ENCODE measurements around the gene MTUS2.

MTUS2 gene

DNA sequence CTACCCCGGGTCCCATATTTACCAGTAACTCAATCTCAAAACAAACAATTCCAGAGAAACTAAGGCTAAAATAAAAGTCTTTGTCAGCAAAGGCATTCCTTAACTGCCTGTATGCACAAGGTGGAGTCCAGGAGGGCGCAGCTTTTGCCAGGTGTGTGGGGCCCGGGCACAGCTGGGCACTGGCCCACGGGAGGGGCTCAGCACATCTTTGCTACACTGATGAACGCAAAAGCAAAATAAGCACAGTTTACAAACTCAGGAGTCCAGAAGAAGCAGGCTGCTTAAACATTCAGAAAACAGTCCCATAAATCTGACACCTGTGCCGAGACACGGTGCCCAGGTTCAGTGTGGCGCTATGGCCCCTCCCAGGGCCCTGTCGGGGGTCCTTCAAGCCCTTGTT, 704.5 kb downstream of the MTUS2 start:
- no peak for DNase-seq (ENCODE audit: low read depth in 2 of 2)

DNA sequence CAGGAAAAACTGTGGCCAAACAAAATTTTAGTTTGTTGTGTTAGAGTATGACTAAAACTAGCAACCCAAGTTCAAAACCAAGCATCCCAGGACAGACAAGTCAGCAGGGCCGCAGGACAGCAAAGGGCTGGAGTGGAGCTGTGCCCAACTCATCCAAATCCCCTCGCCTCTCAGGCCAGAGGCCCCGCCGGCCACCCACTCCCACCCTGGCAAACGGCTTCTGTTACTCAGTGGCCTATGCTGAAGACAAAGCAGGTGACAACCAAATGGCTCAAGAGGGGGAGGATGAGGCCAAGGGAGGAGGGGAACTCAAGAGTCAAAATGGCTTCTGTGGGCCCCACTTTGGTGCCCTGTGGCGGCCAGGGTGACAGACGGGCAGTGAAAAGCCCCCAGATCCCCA, 705.6 kb downstream of the MTUS2 start:
- DNase-seq (ENCODE audit: low read depth in 2 of 2): no peak

DNA sequence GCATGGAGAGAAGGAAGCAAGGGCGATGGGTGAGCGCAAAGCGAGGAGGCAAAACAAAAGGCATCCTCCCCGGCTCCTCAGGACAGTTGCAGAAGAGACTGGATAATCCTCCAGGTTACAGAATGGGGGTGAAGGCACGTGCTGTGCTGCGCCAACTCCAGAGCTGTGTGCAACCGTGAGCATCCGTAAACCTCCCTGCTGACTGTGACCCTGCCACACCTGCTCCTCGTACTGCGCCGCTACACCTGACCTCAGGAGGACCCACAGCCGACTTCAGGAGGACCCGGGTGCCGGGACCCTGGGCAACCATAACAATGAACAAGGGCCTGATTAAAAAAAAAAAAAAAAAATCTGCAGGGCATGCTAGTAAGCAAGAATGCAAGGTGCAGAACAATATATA, 706.6 kb downstream of the MTUS2 start:
- no peak for DNase-seq (ENCODE audit: low read depth in 2 of 2)

DNA sequence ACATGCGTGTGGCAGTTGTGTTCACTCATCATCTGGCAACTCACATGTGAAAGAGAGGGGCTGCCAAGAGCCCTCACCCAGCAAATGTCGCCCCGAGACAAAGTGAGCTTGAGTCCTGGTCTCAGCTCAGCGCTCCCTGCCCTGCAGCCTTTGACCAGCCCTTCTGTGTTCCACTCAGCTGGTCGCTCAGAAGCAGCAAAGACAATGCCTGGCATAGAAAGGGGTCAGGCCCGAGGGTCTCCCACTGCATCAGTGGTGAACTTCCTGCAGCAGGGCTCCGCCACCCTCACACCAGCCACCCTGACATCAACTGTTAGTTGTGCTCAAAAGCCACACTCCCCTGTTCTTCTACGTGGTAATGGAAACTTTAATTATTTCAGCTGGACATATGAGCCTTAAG, 707.4 kb downstream of the MTUS2 start:
- DNase-seq (ENCODE audit: low read depth in 2 of 2): no peak

DNA sequence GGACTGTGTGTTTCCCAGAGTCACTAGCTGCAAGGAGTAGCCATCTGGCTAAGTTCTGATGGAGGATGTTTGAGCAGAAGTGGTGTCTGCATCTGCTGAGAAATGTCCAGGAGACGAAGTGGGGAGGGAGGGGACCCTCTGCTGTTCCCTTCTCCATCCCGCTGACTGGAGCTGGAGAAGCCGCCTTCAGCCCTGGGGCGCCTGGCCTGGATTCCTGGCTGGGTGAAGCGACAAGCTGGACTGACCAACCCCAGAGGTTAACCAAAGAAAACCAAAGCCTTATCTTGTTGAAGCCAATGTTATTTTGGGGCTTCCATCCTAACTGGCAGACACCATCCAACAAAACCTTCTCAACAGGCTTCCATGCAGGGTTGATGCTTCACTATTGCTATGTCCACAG, 707.8 kb downstream of the MTUS2 start:
- no peak for DNase-seq (ENCODE audit: low read depth in 2 of 2)

DNA sequence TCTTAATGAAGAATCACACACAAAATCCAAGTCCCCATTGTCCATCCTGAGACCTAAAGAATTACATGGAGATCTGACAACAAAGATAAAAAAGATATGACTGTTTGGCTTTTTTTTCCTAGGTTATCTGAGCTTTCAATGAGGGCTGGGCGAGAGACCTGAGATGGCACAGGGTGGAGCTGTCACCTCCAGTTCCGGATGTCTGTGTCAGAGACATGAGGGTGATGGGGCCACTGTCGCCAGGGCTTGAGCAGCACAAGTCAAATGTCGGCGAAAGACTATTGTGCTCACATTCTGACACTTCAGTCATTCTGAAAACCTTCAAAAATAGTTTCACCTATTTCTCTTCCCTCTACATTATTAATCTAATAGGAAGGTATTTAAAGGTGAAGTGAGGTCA, 709.6 kb downstream of the MTUS2 start:
- DNase-seq (ENCODE audit: low read depth in 2 of 2): no peak

DNA sequence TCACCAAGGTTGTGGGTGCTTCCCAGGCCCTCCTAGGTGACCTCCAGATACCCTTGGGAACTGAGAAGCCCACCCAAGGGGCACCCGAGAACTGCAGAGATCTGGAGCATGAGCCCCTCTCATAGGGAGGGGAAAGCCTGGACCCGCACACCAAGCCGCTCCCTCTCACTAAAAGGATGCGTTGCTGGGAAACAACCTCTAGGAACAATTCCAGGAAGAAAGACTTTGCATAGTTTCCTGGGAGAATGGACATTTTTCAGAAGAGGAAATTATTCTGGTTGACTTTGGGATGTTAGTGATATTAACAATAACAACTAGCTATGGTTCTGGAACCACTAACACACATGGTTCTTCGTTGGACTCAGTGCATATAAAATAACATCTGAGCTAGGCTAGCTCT, 710.8 kb downstream of the MTUS2 start:
- DNase-seq (ENCODE audit: low read depth in 2 of 2): no peak

DNA sequence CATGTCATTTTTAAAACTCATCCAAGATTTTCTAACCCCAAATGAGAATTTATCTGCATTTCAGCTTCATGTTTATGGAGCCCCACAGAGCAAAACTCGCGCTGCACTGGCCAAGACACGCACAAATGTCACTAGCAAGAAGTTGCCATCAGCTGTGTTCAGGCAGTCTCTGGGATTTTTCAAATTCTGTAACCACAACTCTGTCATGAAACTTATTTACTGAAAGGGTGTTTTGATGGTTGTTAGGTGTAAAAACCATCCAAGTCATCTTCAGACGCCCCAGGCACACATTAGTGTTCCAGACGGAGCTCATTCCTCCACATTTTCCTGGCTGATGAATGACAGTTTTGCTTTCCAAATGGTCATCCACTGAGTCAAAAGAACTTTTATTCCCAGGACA, 712.0 kb downstream of the MTUS2 start:
- DNase-seq (ENCODE audit: low read depth in 2 of 2): no peak

DNA sequence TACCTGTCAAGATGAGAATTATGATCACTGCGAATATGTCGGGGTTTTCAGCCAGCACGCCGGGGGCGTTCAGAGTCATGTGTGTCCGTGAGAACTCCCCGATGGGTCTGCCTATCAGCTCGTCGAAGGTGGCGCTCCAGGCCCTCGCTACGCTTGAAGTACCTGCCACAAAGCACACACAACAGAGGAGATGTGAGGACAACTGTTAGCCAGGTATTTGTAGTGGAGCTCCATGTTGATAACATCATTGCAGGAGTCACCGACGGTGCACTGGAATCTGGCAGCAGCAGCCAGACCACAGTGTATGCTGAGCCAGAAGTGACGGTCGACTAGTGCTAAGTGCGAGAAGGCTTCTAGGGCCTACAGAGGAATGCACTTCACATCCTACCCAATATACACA, 712.7 kb downstream of the MTUS2 start:
- DNase-seq (ENCODE audit: low read depth in 2 of 2): no peak

DNA sequence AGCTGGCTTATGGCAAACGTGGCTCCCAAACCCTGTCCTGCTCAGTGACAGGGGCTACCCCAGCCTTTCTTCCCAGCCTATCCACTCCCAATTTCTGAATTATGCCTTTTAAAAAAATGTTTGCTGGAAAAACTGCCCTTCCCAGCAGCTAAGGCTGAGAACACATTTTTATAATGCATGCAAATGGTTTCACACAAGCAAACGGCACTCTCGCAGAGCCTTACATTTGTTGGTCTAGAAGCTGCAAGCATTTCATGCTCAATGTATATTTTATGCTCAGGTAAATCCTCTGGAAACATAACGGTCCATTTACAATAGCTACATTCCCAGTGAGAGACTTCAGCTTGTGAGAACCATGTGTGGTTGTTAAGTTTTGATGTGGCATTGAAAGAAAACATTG, 713.9 kb downstream of the MTUS2 start:
- DNase-seq (ENCODE audit: low read depth in 2 of 2): no peak

DNA sequence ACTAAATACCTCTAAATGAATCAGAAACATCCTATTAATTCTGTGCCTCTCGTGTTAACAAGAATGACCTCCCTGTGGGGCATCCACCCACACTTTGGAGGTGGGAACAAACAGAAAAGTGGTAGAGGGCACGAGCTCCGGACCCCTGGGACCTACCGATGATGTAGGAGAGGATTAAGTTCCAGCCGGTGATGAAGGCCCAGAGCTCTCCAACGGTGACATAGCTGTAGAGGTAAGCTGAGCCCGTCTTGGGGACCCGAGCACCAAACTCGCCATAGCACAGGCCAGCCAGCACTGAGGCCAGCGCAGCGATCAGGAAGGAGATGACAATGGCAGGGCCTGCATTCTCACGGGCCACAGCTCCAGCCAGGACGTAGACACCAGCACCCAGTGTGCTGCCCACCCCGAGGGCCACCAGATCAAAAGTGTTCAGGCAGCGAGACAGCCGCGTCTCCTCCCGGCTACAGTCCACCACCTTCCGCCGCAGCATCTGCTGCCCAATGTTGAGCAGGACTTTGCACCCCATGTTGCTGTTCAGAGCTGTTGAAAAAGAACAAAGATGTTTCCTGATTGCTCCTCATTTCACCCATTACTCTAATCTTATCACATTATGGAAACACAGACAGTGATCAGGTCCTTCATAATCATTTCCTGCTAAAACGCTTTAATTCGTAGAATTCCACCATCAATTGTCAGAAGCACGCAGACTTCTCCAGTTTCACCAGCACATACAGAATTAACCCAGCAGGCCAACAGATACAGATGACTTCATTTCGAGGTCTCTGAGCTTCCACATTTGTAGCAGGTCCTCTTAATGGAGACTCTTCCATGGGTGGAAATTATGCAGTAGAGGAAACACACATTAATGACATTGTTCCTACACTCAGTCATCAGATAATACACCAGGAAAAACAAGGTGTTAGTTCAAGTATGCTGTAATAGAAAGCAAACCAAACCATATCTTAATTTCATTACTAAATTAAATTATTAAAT, 715.8 kb downstream of the MTUS2 start:
- no peak for DNase-seq (ENCODE audit: low read depth in 2 of 2)

DNA sequence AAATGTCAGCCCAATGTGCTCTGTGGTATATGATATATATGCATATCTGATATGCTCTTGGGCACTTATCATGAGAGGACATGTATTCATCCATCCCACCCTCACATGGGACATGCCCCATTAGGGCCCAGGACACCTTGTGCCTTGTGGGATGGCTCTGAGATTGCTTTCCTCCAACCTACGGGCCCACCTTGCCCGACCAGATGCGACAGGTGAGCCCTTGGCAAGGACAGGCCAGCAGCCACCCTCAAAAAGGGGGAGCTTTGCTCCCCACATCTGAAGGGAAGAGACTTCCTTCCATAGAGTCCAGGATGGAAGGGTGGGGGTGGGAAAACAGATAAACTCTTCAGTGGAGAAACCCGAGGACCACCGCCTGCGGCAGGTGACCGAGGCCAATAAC, 716.7 kb downstream of the MTUS2 start:
- DNase-seq (ENCODE audit: low read depth in 2 of 2): no peak

DNA sequence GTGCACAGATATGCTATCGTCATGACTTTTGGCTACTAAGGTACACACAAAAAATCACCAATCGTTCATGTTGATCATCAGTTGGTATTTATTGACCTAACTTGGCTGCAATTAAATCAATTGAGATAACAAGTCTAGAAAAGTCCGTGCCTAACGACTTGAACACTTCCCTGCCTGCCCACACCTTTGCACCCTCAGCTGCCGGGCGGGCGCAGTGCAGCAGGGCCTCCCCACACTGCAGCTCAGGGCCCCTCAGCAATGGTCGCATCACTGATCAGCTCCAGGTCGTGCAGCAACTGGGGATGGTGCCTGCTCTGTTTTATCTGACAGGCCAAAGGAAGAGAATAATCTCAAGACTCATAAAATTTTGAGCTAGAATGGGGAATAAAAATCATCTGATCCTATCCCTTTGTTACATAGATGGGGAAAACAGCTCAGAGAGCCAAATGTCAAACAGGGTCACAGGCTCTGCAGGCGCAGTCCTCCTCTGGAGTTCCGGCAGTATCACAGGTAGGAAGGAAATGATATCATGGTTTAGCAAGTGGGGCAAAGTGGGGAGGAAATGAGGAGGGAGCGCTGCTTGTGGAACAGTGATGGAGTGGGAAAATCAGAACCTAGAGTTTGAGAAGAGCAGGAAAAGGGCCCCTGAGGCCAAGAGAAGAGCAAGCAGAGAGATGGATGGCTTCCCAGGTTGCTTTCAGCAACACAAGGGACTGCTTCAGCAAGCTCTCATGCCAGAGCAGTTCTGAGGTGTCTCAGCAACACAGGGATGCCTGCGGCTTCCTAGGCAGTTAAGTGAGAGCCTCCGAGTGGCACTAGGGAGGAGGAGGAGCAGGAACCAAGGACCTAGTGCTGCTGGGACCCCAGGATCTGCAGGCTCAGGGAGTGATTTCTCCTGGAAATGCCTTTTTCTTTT, 717.9 kb downstream of the MTUS2 start:
- no peak for DNase-seq (ENCODE audit: low read depth in 2 of 2)

DNA sequence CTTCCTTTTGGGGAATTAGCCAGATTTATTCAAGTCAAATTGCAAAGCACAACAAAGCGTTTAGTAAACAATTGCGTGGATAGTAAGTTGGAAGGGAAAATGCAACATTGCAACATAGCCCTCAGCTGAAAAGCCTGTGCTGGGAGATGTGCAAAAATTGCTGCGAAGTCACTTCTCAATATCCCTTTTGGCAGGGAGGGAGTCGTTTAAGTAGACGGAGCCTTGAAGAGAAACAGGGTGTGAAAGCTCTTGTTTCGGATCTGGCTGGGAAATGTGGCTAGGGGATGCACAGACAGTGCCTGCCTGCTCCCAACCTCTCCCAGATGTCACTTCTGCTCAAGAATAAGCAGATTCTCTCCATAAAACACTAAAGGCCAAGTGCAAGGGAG, 718.5 kb downstream of the MTUS2 start:
- no peak for DNase-seq (ENCODE audit: low read depth in 2 of 2)

DNA sequence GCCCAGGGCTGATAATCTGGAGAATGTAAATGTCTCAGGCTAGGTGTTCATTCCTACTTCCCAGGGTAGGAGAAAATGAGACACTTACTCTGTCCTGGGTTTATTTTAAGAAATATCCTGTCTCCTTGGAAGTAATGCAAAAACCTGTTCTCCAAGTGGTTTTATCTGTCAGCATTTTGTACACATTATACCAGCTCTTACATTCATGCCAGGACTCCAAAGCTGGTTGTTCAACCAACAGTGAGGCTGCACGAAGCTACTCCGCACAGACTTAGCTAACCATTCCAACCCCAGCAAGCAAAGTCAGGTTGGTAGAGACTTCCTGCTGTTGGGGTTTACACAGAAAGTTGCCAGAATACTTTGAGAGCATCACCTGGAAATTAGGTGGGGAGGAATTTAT, 719.7 kb downstream of the MTUS2 start:
- DNase-seq (ENCODE audit: low read depth in 2 of 2): no peak

DNA sequence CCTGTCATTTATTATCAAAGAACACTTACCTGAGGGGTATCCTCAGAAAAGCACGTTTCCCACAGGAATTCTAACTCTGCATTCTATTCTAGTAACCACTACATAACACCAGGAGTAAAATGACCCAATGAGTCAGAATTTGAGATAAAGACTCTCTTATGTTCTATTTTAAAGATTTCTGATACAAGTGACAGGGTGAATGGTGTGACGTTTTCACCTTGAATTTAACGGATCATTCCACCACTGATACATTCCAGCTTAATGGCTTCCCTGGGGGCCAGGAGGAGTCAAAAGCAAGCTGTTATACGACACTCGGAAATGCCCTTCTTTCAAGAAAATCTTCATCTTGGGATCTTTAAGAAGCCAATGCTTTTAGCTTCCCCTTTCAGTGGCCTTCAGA, 720.2 kb downstream of the MTUS2 start:
- DNase-seq (ENCODE audit: low read depth in 2 of 2): no peak

DNA sequence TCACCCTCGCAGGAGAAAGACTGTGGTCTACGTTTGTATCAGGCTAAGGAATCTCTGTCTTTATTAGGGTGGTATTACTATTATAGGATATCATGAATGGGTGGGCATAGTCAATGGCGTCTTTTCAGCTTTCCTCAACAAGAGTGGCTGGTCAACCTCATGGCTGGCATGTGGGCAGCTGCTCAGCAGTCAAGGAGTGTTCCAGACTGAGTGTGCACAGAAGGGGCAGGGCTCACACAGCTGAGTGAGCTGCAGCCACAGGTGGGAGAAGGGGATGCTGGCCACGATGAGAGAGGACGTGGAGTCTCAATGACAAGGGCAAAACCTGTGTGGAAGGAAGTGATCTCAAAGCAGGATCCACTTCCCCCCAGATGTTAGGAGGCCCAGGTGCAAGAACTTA, 720.7 kb downstream of the MTUS2 start:
- no peak for DNase-seq (ENCODE audit: low read depth in 2 of 2)

DNA sequence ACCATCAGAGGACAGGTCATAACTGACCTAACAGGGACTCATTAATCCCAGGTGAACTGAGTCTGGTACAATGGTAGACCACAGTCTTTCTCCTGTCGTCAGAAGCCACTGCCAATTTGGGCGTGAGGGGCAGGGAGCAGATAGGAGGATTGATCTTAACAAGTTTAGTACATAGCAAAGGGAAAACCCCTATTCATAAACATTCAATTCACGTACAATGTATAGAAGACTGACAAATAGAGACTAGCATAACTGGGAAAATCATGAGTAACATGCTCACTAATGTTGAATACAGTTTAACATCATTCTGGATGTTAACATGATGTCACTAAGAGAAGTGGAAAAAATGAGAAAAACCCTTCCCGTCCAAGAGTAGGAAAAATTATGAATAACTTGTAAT, 721.3 kb downstream of the MTUS2 start:
- DNase-seq (ENCODE audit: low read depth in 2 of 2): no peak

DNA sequence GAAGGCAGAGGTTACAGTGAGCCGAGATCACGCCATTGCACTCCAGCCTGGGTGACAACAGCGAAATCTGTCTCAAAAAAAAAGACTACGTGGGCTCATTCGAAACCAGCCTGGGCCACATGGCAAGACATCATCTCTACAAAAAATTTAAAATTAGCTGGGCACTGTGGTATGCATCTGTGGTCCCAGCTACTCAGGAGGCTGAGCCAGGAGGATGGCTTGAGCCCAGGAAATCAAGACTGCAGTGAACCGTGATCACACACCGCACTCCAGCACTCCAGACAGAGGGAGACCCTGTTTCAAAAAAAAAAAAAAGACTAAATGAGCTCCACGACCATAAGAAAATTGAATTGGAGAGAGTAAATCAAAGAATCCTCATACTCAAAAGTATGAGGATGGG, 722.2 kb downstream of the MTUS2 start:
- DNase-seq (ENCODE audit: low read depth in 2 of 2): no peak

DNA sequence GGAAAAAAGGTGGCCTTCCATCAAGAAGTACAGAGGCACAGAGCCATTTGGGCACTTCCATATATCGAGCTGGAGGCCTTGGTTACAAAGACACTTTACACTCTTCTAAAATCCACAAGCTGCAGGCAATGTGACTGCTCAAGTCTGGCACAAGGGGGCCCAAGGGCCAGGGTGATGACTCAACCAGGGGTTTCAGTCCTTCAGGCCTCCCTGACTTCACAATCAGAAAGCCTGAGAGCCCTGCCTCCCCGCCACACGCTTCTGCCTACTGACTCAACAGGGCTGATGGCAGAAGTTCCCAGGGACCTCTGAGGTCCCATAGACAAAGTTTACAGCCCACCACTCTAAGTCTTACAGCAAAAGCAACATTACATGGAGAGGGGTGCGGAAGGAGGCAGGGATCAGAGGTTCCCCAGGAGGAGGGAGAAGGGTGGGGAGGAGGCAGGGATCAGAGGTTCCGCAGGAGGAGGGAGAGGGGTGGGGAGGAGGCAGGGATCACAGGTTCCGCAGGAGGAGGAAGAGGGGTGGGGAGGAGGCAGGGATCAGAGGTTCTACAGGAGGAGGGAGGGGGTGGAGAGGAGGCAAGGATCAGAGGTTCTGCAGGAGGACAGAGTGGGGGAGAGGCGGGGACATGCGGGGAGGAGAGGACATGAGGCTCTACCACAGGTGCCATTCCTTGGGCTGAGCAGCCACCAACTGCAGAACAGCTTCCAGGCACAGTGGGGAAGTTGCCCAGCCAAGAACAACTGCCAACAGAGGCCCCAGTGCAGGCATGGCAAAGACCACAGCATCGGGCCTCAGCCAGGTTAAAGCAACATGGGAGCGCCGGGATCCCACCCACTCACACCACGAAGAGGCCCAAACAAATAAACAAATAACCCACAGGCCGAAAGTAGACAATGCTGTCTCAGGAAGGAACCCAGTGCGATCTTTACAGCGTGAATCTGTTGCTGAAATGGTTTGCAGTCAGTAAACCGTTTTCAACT, 723.4 kb downstream of the MTUS2 start:
- peak; percentile 65 to 66 for DNase-seq (ENCODE audit: low read depth in 2 of 2)

DNA sequence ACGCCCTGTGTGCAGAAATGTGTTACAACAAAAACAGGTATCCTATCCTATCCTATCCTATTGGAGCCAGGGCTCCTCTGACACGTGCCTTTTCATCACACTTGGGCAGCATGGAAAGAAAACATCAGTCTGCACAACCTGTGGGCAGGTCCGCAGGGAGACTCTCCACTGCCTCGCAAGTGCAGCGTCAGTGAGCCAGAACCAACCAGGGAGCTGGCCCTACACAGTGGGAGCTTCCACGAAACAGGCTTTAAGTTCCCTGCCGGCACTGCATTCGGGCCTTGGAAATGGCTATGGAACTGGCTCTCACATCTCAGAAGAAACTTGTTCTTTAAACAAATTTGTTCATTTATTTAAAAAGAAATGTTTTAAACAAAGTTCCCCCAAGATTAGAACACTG, 725.8 kb downstream of the MTUS2 start:
- DNase-seq (ENCODE audit: low read depth in 2 of 2): no peak

DNA sequence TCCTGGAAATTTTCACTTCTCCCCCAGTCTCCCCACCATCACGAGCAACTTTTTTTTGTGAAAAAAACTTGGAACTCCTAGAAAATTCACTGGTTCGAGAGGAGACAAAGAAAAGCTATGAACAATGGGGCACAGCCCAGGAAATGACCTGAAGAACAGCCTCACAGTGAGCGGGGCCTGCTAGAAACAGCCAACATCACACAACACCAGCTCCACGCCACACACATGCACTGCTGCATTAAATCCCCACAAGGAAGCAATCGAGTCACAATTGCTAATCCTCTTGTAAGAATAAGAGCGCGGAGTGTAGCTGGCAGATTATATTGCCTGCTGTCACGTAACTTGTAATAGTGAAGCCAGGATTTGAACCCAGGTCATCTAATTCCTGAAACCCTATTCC, 726.5 kb downstream of the MTUS2 start:
- DNase-seq (ENCODE audit: low read depth in 2 of 2): no peak
